SJSA1 (cell line): ENCODE measurements around the gene UBE3C. TPM values are rescaled to one million over a fixed set of nuclear protein-coding genes. Genes with fewer than 3 reads are reported as not detected.
A peak's percentile ranks its signal among the peaks of the same experiment; 100 is the strongest.

Experiments
- DNase-seq, 2 experiments: peaks; one replicate each; pipeline ENCODE4 v3.0.0-alpha.2; 2015 to 2020; ENCODE audit warnings: low spot score in 2 of 2, low read depth in 1 of 2
- H3K27ac ChIP-seq: fragments of 250-450 bp; sonication (Bioruptor Pico); 2 replicates; pipeline ENCODE4 v1.5.1; 2020; ENCODE audit warnings: mild to moderate bottlenecking, moderate library complexity
- H3K27me3 ChIP-seq: fragments of 250-450 bp; sonication (Bioruptor Pico); replicated peaks from 2 replicates; pipeline ENCODE4 v1.5.1; 2020; ENCODE audit warnings: mild to moderate bottlenecking, moderate library complexity
- H3K36me3 ChIP-seq: fragments of 250-450 bp; sonication (Bioruptor Pico); 2 replicates; pipeline ENCODE4 v1.5.1; 2020; ENCODE audit warnings: mild to moderate bottlenecking
- H3K4me1 ChIP-seq: fragments of 250-450 bp; sonication (Bioruptor Pico); replicated peaks from 2 replicates; pipeline ENCODE4 v1.6.1; 2021; ENCODE audit warnings: mild to moderate bottlenecking
- H3K4me3 ChIP-seq: fragments of 250-450 bp; sonication (Bioruptor Pico); 2 replicates; pipeline ENCODE4 v1.5.1; 2020; ENCODE audit warnings: mild to moderate bottlenecking
- H3K9me3 ChIP-seq: fragments of 250-450 bp; sonication (Bioruptor Pico); replicated peaks from 2 replicates; pipeline ENCODE4 v1.5.1; 2020; ENCODE audit warnings: mild to moderate bottlenecking
- total RNA-seq: library from RNA; depleted of rRNA; stranded (reverse); fragments of >200 nt; shearing (Covaris generic); gene quantifications from 2 replicates; pipeline ENCODE4 v1.2.3, GENCODE V29; 2014

UBE3C gene
- total RNA-seq, 1 experiment from 2014 or later = 134 TPM

DNA sequence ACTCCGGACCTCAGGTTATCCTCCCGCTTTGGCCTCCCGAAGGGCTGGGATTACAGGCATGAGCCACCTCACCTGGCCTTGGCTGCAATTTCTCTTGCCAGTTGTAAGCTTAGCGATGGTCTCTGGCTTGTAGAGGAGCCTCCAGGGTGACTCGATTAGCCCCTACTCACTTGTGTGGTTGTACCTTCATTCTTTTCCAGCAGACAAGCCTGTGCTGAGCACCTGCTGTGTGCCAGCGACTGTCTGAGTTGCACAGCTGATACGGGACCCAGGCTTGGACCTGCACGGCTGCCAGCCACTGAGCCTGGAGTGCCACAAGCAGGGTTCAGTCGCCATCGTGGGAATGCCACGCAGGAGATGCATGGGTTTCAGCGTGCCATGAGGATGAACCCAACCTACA lies 156.0 kb downstream of the UBE3C start:
- H3K4me3 ChIP-seq = no peak overlapping the region
- H3K36me3 ChIP-seq = no peaks in the 10 kb centered on the region
- H3K27ac ChIP-seq = no peak overlapping the region
- no peaks in the 10 kb centered on the region for H3K9me3 ChIP-seq
- no peaks in the 10 kb centered on the region for H3K27me3 ChIP-seq
- no peak for DNase-seq
- peaks cover 6% of the 10 kb centered on the region; the same call in 1 of the 2 replicates for H3K4me1 ChIP-seq

DNA sequence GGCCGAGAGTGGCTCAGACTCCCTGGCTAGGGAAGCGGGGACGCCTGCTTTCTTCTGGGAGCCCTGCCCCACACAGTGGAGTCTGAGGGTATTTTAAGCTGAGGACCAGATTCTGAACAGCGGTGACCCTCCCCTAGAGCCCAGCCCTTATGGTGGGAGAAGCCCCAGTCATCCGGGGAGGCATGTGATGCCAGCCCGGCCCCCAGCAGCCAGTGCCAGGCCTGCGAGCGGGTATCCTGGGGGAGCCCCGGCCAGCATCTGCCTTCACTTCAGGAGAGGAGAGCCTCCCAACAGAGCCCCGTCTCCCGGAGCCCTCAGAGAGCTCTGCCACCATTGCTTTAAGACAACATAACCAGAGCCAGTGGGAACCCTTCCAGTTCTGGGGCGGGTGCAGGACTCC lies 156.6 kb downstream of the UBE3C start:
- no peak for DNase-seq
- Histone ChIP-seq H3K27ac (no peak overlapping the region), H3K9me3 (no peaks in the 10 kb centered on the region), H3K4me3 (no peak overlapping the region), H3K4me1 (peaks cover 11% of the 10 kb centered on the region), H3K36me3 (no peaks in the 10 kb centered on the region), H3K27me3 (no peaks in the 10 kb centered on the region)

DNA sequence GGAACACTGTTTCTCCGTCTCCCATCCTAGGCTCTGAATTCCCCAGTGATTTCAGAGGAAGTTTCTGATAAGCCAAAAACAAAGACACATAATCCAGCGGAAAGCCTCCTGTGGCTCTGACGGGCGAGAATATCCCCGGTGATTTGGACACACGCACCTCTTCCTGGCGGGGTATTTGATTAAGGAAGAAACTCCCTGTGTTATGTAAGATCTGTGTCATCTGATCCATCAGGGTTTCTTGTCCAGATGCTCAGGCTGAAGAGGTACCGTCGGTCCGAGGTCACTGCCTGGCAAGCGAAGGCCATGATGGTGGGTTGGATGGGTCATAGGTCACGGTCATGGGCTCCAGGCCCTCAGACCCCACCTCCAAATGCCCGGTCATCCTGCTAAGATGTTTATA lies 158.5 kb downstream of the UBE3C start:
- no peaks in the 10 kb centered on the region for H3K27me3 ChIP-seq
- peaks cover 20% of the 10 kb centered on the region for H3K4me1 ChIP-seq
- H3K4me3 ChIP-seq = no peak overlapping the region
- H3K36me3 ChIP-seq = no peaks in the 10 kb centered on the region
- no peak for DNase-seq
- no peaks in the 10 kb centered on the region for H3K9me3 ChIP-seq
- no peak overlapping the region for H3K27ac ChIP-seq

DNA sequence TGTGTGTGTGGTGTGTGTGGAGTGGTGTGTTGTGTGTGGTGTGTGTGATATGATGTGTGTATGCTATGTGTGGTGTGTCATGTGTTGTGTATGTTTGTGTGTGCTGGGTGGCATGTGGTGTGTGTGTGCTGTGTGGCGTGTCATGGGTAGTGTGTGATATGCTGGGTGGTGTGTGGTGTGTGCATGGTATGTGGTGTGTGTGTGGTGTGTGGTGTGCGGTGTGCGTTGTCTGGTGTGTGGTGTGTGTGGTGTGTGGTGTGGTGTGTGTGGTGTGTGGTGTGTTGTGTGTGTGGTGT lies 160.5 kb downstream of the UBE3C start:
- peaks cover 27% of the 10 kb centered on the region for H3K4me1 ChIP-seq
- H3K36me3 ChIP-seq = no peaks in the 10 kb centered on the region
- no peak overlapping the region for H3K27ac ChIP-seq
- H3K4me3 ChIP-seq = no peak overlapping the region
- DNase-seq = no peak
- no peaks in the 10 kb centered on the region for H3K27me3 ChIP-seq
- no peaks in the 10 kb centered on the region for H3K9me3 ChIP-seq

DNA sequence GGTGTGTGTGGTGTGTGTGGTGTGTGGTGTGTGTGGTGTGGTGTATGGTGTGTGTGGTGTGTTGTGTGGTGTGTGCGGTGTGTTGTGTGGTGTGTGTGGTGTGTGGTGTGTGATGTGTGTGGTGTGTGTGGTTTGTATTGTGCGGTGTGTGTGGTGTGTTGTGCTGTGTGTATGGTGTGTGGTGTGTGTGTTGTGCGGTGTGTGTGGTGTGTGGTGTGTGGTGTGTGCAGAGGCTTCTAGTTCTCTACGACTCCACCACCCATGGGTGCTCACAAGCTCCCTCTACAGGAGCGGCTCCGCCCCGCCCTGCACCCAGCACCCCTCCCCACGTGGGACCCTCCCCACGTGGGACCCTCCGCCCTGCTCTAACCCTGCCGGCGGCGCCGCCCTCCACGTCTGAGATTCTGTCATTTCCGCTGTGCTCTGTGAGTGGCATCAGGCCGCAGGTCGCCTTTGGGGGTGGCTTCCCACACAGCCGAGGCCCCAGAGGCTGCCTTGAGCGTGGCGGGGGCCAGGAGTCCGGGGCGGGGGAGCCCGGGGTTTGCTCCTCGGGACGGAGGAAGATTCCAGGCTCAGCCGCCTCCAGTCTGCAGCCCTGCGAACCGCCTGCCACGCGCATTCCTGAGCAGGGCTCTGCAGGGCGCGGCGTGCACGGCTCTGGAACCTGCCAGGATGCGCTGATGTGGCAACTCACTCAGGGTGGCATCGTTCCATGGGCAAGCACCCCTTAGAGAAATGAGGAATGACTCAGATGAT lies 161.1 kb downstream of the UBE3C start:
- H3K27me3 ChIP-seq = no peaks in the 10 kb centered on the region
- H3K36me3 ChIP-seq = no peaks in the 10 kb centered on the region
- H3K4me1 ChIP-seq = peaks cover 27% of the 10 kb centered on the region
- H3K4me3 ChIP-seq = no peak overlapping the region
- H3K9me3 ChIP-seq = no peaks in the 10 kb centered on the region
- no peak overlapping the region for H3K27ac ChIP-seq
- no peak for DNase-seq

DNA sequence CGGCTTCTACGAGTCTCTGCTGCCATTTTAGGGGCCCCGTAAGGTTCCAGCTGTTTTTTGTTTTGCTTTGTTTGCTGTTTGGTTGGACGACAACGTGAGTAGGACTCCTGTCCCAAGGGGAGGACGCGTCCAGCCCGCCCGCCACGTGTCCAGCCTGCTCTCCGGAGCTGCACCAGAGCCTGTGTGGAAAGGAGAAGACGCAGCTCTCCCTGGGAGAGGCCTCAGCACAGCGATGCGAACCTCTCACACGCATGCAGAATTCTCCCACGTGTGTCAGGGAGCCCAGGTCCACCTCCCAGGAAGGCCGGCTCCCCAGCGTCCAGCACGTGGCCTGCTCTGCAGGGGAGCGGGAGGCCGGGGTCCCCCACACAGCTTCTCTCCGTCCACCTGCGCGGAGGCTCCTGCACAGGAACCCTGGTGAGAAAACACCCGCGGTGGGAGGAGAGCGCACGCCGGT lies 161.7 kb downstream of the UBE3C start:
- DNase-seq = no peak
- no peak overlapping the region for H3K4me3 ChIP-seq
- peaks cover 27% of the 10 kb centered on the region for H3K4me1 ChIP-seq
- no peaks in the 10 kb centered on the region for H3K36me3 ChIP-seq
- H3K9me3 ChIP-seq = no peaks in the 10 kb centered on the region
- no peaks in the 10 kb centered on the region for H3K27me3 ChIP-seq
- H3K27ac ChIP-seq = no peak overlapping the region

DNA sequence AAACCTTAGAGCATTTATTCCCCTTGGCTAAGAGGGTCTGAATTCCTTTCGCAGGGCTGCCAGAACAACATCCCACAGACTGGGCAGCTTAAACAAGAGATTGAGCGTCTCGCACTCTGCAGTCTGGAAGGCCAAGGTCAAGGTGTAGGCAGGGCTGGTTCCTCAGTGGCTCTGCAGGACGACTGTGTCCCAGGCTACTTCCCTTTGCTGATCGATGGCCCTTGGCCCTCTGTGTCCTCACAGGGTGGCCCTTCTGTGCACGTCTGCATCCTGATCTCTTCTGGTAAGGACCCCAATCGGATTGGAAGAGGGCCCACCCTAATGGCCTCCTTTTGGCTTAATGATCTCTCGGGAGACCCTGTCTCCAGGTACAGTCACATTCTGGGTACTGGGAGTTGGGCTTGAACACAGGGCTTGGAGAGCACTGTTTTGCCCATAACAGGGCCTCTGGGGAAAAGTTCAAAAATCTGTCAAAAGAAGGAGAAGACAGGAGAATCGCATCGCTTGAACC lies 162.9 kb downstream of the UBE3C start:
- Histone ChIP-seq H3K9me3 (no peaks in the 10 kb centered on the region), H3K27ac (peak overlapping the region; percentile 92), H3K4me3 (no peak overlapping the region), H3K36me3 (no peaks in the 10 kb centered on the region), H3K4me1 (peaks cover 27% of the 10 kb centered on the region), H3K27me3 (no peaks in the 10 kb centered on the region)
- no peak for DNase-seq

DNA sequence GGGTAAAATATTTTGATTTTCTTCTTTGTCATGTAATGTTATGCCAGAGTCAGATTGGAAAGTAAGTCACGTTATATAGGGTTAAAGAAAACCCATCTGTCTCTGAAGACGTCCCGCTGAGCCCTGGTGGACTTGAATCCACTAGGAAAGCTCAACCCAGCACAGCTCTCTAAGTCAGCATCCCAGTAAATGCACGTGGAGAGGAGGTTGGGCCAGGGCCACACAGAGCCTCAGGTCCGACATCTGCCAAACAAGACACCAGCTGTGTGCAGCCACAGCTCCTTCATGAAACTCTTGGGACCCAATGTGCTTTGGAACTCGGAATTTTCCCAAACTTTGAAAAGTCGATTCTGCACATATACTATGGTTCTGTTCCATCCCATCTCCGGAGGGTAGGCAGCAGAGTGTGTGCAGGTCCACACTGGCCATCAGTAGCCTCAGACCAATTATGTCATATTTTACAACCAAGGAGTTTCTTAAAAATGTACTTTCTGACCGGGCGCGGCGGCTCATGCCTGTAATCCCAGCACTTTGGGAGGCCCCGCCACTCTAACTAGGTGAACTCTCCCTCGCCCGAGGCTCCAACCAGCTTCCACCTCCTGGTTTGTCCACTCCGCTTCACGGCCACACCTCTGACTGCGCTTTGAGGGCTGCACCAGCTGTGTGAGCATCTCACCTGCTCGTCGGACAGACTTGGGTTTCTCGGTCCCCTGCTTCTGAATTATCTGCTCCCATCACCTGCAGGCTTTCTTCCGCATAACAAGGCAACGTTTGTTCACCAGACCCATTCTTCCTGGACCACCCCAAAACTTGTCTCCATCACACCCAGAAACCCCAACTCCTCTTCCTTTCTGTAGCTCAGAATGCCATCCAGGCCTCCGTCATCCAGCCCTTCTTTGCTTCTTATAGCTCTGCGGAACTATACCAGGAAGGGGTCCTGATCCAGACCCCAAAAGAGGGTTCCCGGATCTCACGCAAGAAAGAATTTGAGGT lies 168.4 kb downstream of the UBE3C start:
- Histone ChIP-seq H3K4me3 (no peak overlapping the region), H3K9me3 (no peaks in the 10 kb centered on the region), H3K27ac (peak overlapping the region; percentile 93), H3K4me1 (peaks cover 54% of the 10 kb centered on the region), H3K36me3 (no peaks in the 10 kb centered on the region), H3K27me3 (no peaks in the 10 kb centered on the region)
- DNase-seq = no peak

DNA sequence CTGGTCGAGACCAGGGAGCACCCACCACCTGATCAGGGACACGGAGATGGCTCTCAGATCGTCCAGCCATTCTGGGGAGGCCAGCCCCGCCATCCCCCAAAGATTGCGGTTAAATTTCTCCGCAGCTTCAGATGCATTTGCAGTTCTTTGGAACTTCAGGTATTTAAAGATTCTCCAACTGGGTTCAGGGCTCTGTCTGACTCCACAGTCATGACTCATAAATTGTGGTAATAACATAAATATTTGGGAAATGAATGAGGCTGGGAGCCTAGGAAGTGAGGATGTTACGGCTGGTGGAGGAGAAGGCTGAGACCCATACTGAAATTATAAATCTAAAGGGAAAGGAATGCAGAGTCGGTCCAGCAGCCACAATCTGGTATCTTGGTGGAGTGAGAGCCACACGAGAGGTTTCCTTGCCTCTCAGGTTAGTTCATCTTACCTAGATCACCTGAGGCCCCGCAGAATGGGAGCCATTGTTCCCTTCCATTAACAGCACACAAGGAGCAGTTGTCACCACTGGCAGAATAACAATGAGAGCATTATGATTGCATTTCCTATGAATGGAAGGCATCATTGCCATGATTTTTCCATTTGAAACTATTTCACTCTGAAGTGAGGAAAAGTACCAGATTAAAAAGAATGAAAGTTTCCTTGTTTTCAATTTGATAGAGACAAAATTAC lies 171.4 kb downstream of the UBE3C start:
- Histone ChIP-seq H3K36me3 (no peaks in the 10 kb centered on the region), H3K27ac (peak overlapping the region; percentile 93), H3K4me1 (peaks cover 40% of the 10 kb centered on the region), H3K27me3 (no peaks in the 10 kb centered on the region), H3K9me3 (no peaks in the 10 kb centered on the region), H3K4me3 (no peak overlapping the region)
- DNase-seq = peak; percentile 84 to 95

DNA sequence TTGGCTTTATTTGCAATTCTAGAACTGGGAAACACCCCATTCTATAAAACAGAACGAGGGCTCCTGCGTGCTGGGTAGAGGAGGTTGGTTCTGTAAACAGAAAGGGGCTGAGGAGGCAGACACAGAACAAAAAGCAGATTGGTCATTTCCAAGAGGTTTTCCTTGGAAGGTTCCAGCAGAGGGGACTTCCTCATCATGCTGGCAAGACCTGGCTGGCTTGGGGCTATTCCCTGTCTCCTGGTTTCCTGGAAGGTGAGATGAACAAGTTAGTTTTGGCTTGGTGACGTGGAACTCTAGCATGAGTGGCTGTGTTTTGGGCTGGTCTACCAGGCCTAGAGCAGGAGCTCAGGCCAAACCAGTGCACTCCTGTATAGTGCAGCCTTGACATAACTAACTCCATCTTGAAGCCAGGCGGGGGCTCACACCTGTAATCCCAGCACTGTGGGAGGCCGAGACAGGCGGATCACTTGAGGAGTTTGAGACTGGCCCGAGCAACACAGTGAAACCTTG lies 172.0 kb downstream of the UBE3C start:
- Histone ChIP-seq H3K4me1 (peaks cover 40% of the 10 kb centered on the region), H3K4me3 (no peak overlapping the region), H3K27me3 (no peaks in the 10 kb centered on the region), H3K36me3 (no peaks in the 10 kb centered on the region), H3K9me3 (no peaks in the 10 kb centered on the region), H3K27ac (peak overlapping the region; percentile 93)
- DNase-seq = peak in 1 of 2 experiments; percentile 44

DNA sequence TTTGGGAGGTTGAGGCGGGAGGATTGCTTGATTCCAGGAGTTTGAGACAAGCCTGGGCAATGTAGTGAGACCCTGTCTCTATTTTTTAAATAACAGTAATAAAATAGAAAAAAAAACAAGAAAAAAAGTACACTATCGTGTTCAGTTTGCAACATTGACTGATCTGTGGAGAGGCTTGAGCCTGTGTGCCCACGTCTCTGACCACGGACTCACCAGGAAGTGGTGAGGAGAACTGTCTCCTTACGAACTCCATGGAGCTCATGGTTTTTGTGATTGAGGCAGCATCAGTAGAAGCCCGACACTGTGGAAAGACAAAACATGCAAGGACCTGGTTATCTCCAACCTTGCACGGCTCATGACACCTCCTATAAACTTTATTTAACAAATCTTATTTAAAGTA lies 174.2 kb downstream of the UBE3C start:
- Histone ChIP-seq H3K4me3 (no peak overlapping the region), H3K4me1 (peaks cover 36% of the 10 kb centered on the region), H3K36me3 (no peaks in the 10 kb centered on the region), H3K27me3 (no peaks in the 10 kb centered on the region), H3K9me3 (no peaks in the 10 kb centered on the region), H3K27ac (no peak overlapping the region)
- no peak for DNase-seq

DNA sequence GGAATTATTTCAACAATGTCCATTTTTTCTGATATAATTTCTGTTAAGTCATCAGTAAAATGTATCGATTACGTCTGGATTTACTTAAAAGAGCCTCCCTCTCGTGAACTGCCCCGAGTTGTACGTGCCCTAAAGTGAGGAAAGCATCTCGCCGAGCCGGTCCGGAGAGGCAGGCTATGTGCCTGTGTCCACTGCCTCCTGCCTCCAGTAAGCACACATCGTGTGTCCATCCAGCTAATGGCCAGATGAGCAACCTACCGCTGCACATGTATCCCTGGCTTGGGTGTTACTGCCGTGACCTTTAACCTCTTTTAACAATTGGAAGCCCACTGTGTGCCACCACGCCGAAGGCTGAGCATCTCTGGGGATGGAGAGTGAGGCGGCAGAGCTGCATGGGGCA lies 174.9 kb downstream of the UBE3C start:
- no peaks in the 10 kb centered on the region for H3K27me3 ChIP-seq
- peaks cover 31% of the 10 kb centered on the region for H3K4me1 ChIP-seq
- DNase-seq = no peak

DNA sequence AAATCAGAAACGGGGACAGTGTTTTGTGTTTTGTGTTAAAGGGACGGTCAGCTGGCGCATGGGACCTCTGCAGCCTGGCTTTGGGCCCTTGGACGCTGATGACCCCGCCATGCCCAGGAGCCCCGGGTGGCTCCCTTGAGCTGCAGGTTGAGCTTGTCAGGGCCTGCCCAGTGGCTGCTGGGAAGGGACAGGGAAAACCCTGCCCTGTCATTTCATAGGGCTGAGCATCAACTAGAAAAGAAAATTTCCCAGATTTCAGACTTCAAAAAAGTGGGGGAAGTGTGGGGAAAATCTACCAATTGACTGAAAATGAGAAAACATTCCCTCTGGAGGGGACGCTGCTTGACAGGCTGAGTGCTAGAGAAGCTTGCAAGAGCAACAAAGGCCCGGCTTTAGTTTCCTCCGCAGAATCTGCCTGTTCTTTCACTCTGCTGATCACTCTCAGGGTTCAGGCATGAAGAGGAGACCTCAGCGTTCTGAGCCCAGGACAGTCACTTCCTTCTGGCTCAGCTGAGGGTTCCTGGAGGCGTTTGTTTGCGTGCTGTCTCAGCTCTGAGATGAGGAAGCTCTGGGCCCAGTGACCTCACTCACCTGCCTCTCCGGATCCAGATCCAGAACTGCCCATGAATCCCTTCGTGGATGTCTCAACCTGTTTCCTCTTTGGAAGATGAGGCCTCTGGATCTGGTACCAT lies 179.4 kb downstream of the UBE3C start:
- Histone ChIP-seq H3K9me3 (no peaks in the 10 kb centered on the region), H3K27me3 (no peaks in the 10 kb centered on the region), H3K4me1 (peaks cover 3% of the 10 kb centered on the region), H3K4me3 (no peak overlapping the region), H3K27ac (no peak overlapping the region), H3K36me3 (no peaks in the 10 kb centered on the region)
- DNase-seq = no peak

More for the DNA sequence above, 174.9 kb downstream of the UBE3C start:
- H3K27ac ChIP-seq = no peak overlapping the region
- no peaks in the 10 kb centered on the region for H3K36me3 ChIP-seq
- no peaks in the 10 kb centered on the region for H3K9me3 ChIP-seq
- no peak overlapping the region for H3K4me3 ChIP-seq
